GM23248 (cell line): ENCODE measurements around the gene FAM117A. TPM values are rescaled to one million over a fixed set of nuclear protein-coding genes. Genes with fewer than 3 reads are reported as not detected.

Source experiments
- DNase-seq: peaks from one replicate; pipeline ENCODE4 v3.0.0-alpha.2; 2015
- H2AFZ ChIP-seq: fragments of 200-600 bp; sonication (generic); 2 replicates; pipeline ENCODE4 v1.6.1; 2016; ENCODE audit warnings: antibody characterized with exemption
- H3F3A ChIP-seq: fragments of 200-600 bp; sonication (generic); 2 replicates; pipeline ENCODE4 v1.6.1; 2016; ENCODE audit warnings: mild to moderate bottlenecking, antibody characterized with exemption, mixed run types; ENCODE audit not compliant: insufficient read depth
- H3K27ac ChIP-seq: fragments of 200-600 bp; sonication (generic); 2 replicates; pipeline ENCODE4 v1.5.1; 2016; ENCODE audit warnings: mild to moderate bottlenecking
- H3K27me3 ChIP-seq: fragments of 200-600 bp; sonication (generic); replicated peaks from 2 replicates; pipeline ENCODE4 v1.6.1; 2016; ENCODE audit warnings: mild to moderate bottlenecking; ENCODE audit not compliant: insufficient read depth
- H3K36me3 ChIP-seq: fragments of 200-600 bp; sonication (generic); 2 replicates; pipeline ENCODE4 v1.6.1; 2016; ENCODE audit warnings: low read depth, mild to moderate bottlenecking
- H3K4me1 ChIP-seq: fragments of 200-600 bp; sonication (generic); 2 replicates; pipeline ENCODE4 v1.6.1; 2016; ENCODE audit warnings: mild to moderate bottlenecking; ENCODE audit not compliant: insufficient read depth
- H3K4me2 ChIP-seq: fragments of 200-600 bp; sonication (generic); one replicate; pipeline ENCODE4 v1.6.1; 2016; ENCODE audit warnings: mild to moderate bottlenecking; ENCODE audit not compliant: unreplicated experiment
- H3K4me3 ChIP-seq: fragments of 200-600 bp; sonication (generic); 2 replicates; pipeline ENCODE4 v1.5.1; 2016; ENCODE audit warnings: mild to moderate bottlenecking
- H3K79me2 ChIP-seq: fragments of 200-600 bp; sonication (generic); 2 replicates; pipeline ENCODE4 v1.6.1; 2016; ENCODE audit warnings: mild to moderate bottlenecking; ENCODE audit not compliant: insufficient read depth
- H3K9ac ChIP-seq: fragments of 200-600 bp; sonication (generic); 2 replicates; pipeline ENCODE4 v1.6.1; 2016; ENCODE audit warnings: mild to moderate bottlenecking
- H3K9me2 ChIP-seq: fragments of 200-600 bp; sonication (generic); 2 replicates; pipeline ENCODE4 v1.6.1; 2016; ENCODE audit warnings: mixed run types, mild to moderate bottlenecking, moderate library complexity; ENCODE audit not compliant: insufficient read depth
- H3K9me3 ChIP-seq: fragments of 200-600 bp; sonication (generic); one replicate; pipeline ENCODE4 v1.6.1; 2017; ENCODE audit warnings: low read depth
- H4K20me1 ChIP-seq: fragments of 200-600 bp; sonication (generic); 2 replicates; pipeline ENCODE4 v1.6.0; 2016; ENCODE audit not compliant: insufficient read depth
- EZH2 ChIP-seq: fragments of 200-600 bp; sonication (generic); IDR thresholded peaks from 2 replicates; pipeline ENCODE4 v1.6.1; 2018; ENCODE audit warnings: antibody characterized with exemption, mild to moderate bottlenecking; ENCODE audit not compliant: insufficient read depth, poor library complexity, severe bottlenecking
- EZH2phosphoT487 ChIP-seq: fragments of 200-600 bp; sonication (generic); IDR thresholded peaks from 2 replicates; pipeline ENCODE4 v1.6.1; 2018; ENCODE audit warnings: antibody characterized with exemption, moderate library complexity, mild to moderate bottlenecking, low read depth; ENCODE audit not compliant: insufficient read depth
- WGBS, 2 experiments: methylation state at CpG; one replicate each; pipeline ENCODE4 v1.1.6; 2015 to 2017; ENCODE audit warnings: low lambda C conversion rate in 2 of 2, low coverage in 1 of 2; ENCODE audit errors: missing lambda C conversion rate in 2 of 2; 5-methylcytosine and 5-hydroxymethylcytosine counted together
- in situ Hi-C: fragments of 300-500 bp; cut with MboI; formaldehyde crosslinking; loops from 2 replicates; pipeline ENCODE4 v1.15.0; 2020
- polyA plus RNA-seq: library from polyadenylated mRNA; unstranded; fragments of >200 nt; fragmentation: Nextera tagmentation; extraction: Ambion mirVana; gene quantifications from 2 replicates; pipeline ENCODE4 v1.2.1, GENCODE V29; 2016
- total RNA-seq: library from RNA; depleted of rRNA; stranded (reverse); fragments of >200 nt; shearing (Covaris generic); gene quantifications from 2 replicates; pipeline ENCODE4 v1.2.3, GENCODE V29; 2014

Gene FAM117A
- total and polyA plus RNA-seq, 2 experiments from 2014 or later: 1.8 to 4.0 TPM

- Histone ChIP-seq H3K4me3 (no peak overlapping the region), H4K20me1 (no peaks in the 10 kb centered on the region), H3K4me2 (no peak overlapping the region), H3K36me3 (no peaks in the 10 kb centered on the region), H3K79me2 (no peaks in the 10 kb centered on the region), H3K9me2 (no peaks in the 10 kb centered on the region), H3K9ac (no peak overlapping the region), H3F3A (no peaks in the 10 kb centered on the region), H3K9me3 (no peaks in the 10 kb centered on the region), H3K27me3 (no peaks in the 10 kb centered on the region), H2AFZ (no peak overlapping the region), H3K27ac (no peak overlapping the region), H3K4me1 (no peaks in the 10 kb centered on the region)
- in situ Hi-C loops: no loop called here
- 69 to 80% methylated on average over 3 of the region's 3 CpGs for WGBS, 2 experiments
- TF ChIP-seq EZH2phosphoT487 (no peak), EZH2 (no peak)
- no peak for DNase-seq
These were observed 11.4 kb downstream of the FAM117A start for GRCh38 chr17:49752508-49752907.

- Histone ChIP-seq H3K27me3 (no peaks in the 10 kb centered on the region), H3K27ac (no peak overlapping the region), H3K9me2 (no peaks in the 10 kb centered on the region), H2AFZ (no peak overlapping the region), H3K9ac (no peak overlapping the region), H3F3A (no peaks in the 10 kb centered on the region), H3K79me2 (no peaks in the 10 kb centered on the region), H3K4me3 (no peak overlapping the region), H3K4me2 (no peak overlapping the region), H3K36me3 (no peaks in the 10 kb centered on the region), H4K20me1 (no peaks in the 10 kb centered on the region), H3K4me1 (no peaks in the 10 kb centered on the region), H3K9me3 (no peaks in the 10 kb centered on the region)
- no peak for DNase-seq
- in situ Hi-C loops: no loop called here
- WGBS, 2 experiments: 80 to 86% methylated on average over 2 to 3 of the region's 3 CpGs
- no peak for TF ChIP-seq EZH2phosphoT487
These were observed 14.2 kb downstream of the FAM117A start for GRCh38 chr17:49749730-49750129.

DNA sequence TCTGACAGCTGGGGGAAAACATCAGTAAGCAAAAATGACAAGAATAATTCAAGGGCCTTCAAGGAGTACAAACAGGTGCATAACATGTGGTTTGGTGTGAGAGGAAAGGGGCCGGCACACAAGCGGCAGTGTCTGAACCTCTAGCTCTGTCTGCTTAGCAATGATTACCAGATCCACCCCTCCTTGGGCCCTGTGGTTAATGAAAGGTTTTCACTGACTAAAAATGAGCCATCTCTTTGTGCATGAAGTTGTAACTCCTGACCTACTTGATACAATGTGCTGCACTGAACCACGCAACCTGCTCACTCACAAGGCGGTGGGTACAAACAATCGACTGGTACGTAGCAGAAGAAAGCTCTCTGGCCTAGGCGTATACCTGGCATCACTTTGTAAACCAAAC, 15.1 kb downstream of the FAM117A start:
- no peaks in the 10 kb centered on the region for H3F3A ChIP-seq
- no peak overlapping the region for H3K4me2 ChIP-seq
- no peaks in the 10 kb centered on the region for H3K9me2 ChIP-seq
- no peaks in the 10 kb centered on the region for H4K20me1 ChIP-seq
- H3K27ac ChIP-seq: no peak overlapping the region
- H3K27me3 ChIP-seq: no peaks in the 10 kb centered on the region
- H3K4me3 ChIP-seq: no peak overlapping the region
- H3K4me1 ChIP-seq: no peaks in the 10 kb centered on the region
- H3K36me3 ChIP-seq: no peaks in the 10 kb centered on the region
- no peak for DNase-seq
- in situ Hi-C loops: no loop called here
- no peak overlapping the region for H2AFZ ChIP-seq
- no peak overlapping the region for H3K9ac ChIP-seq
- WGBS, 2 experiments: 92 to 97% methylated on average over 7 of the region's 7 CpGs
- no peaks in the 10 kb centered on the region for H3K79me2 ChIP-seq
- TF ChIP-seq EZH2 (no peak), EZH2phosphoT487 (no peak)
- H3K9me3 ChIP-seq: no peaks in the 10 kb centered on the region

DNA sequence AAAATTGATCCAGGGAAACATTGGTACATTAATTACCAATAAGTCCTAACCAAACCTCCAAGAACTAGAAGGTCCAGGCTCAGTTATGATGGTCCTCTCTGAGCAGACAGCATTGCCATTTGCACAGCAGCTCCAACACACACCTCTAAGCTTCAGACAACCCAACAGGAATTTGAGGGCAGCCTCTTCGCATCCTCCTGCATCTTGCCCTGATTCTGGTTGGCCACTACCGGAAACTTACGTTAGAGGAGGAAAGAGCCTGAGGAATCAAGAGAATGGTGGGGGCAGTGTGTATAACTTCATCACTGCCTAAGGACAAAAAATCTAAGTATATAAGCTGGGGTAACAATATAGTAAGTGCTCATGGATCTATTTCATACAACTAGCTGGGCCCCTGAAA, 15.7 kb downstream of the FAM117A start:
- no peak for DNase-seq

GRCh38 chr17:49747632-49748031, 16.3 kb downstream of the FAM117A start:
- in situ Hi-C loops: no loop called here
- no peak overlapping the region for H3K4me3 ChIP-seq
- no peaks in the 10 kb centered on the region for H4K20me1 ChIP-seq
- H3K4me2 ChIP-seq: no peak overlapping the region
- peaks cover under 1% of the 10 kb centered on the region; the same call in 1 of the 2 replicates for H3K4me1 ChIP-seq
- H3K27me3 ChIP-seq: no peaks in the 10 kb centered on the region
- DNase-seq: no peak
- WGBS, 2 experiments: 94 to 96% methylated on average over 1 of the region's 1 CpG
- no peaks in the 10 kb centered on the region for H3K9me3 ChIP-seq
- H3F3A ChIP-seq: no peaks in the 10 kb centered on the region
- no peak overlapping the region for H3K9ac ChIP-seq
- no peak for TF ChIP-seq EZH2
- no peak for TF ChIP-seq EZH2phosphoT487
- H3K9me2 ChIP-seq: no peaks in the 10 kb centered on the region
- no peak overlapping the region for H3K27ac ChIP-seq
- H3K79me2 ChIP-seq: no peaks in the 10 kb centered on the region
- H3K36me3 ChIP-seq: no peaks in the 10 kb centered on the region
- no peak overlapping the region for H2AFZ ChIP-seq

More for the DNA sequence above, 15.7 kb downstream of the FAM117A start:
- no peak for TF ChIP-seq EZH2phosphoT487
- TF ChIP-seq EZH2: no peak
- no peaks in the 10 kb centered on the region for H3K27me3 ChIP-seq
- no peaks in the 10 kb centered on the region for H3F3A ChIP-seq
- H2AFZ ChIP-seq: no peak overlapping the region
- no peak overlapping the region for H3K4me2 ChIP-seq
- H3K27ac ChIP-seq: no peak overlapping the region
- no peaks in the 10 kb centered on the region for H4K20me1 ChIP-seq
- no peak overlapping the region for H3K9ac ChIP-seq
- no peaks in the 10 kb centered on the region for H3K36me3 ChIP-seq
- WGBS, 2 experiments: 87 to 91% methylated on average over 3 of the region's 3 CpGs
- no peaks in the 10 kb centered on the region for H3K4me1 ChIP-seq
- no peaks in the 10 kb centered on the region for H3K9me2 ChIP-seq
- H3K79me2 ChIP-seq: no peaks in the 10 kb centered on the region
- H3K9me3 ChIP-seq: no peaks in the 10 kb centered on the region
- no peak overlapping the region for H3K4me3 ChIP-seq
- in situ Hi-C loops: no loop called here
